A549 (cell line): ENCODE data around the gene SH3RF1.

ENCODE experiments used
- CTCF ChIP-seq: fragments of >200 bp; sonication (Bioruptor Twin); formaldehyde crosslinking; IDR thresholded peaks from 3 replicates; pipeline ENCODE4 v1.5.1; 2016
- EP300 ChIP-seq, 2 experiments: fragments of >200 bp; sonication (Bioruptor Twin); formaldehyde crosslinking; IDR thresholded peaks; 2 replicates in 1 of 2; 3 replicates in 1 of 2; pipeline ENCODE4 v1.6.1; 2016 to 2017

GRCh38 chr4:169228076-169228475, 42.7 kb downstream of the SH3RF1 start:
- TF ChIP-seq EP300 (IDR thresholded peaks at IDR 0.05) (no peak), CTCF (no peak)
